ENCODE results near the gene TMEM8B.

DNA sequence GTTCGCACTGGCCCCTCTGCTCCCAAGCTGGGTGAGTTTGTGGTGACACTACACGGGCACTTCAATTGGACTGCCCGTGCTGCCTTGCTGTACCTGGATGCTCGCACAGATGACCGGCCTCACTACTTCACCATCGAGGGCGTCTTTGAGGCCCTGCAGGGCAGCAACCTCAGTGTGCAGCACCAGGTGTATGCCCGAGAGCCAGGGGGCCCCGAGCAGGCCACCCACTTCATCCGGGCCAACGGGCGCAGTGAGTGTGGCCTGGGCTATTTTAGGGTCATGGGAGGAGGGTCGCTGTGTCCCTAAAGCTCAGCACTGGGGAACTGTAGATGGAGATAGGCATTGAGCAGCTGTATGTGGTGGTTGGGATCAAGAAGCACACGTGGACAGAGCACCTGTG, 36.2 kb upstream of the TMEM8B start:
- TF ChIP-seq CTCF (IDR thresholded peaks at IDR 0.05 in 8 of 11, conservative IDR thresholded peaks at IDR 0.05 in 3 of 11): no peak
- no peak for TF ChIP-seq POLR2A (IDR thresholded peaks at IDR 0.05)
